ENCODE measurements around the gene PEG3.

Gene PEG3

DNA sequence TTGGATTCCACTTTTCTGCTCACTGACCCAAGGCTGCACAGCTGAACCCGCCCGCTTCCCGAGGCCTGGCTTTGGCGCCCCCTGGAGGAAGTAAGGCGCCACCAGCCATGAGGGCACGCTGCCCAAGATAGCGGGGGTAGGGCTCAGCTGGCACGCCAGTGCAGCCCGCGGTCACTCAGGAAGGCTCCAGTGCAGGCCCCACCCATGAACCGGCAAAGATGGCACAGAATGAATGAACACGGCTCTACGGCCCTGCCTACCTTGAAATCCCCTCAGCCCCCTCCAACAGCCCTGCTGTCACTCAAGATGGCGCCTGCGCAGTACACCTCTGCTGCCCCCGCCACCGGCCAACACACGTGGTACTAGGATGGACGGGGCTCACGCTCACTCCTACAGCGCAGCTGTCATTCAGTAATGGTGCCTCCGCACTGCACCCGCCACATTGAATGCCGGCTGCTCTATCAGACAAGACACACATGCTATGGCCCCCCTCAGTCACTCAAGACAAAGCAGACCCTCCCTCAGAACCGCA is 3.0 kb downstream of the PEG3 start:
- TF ChIP-seq, protein P1, sequence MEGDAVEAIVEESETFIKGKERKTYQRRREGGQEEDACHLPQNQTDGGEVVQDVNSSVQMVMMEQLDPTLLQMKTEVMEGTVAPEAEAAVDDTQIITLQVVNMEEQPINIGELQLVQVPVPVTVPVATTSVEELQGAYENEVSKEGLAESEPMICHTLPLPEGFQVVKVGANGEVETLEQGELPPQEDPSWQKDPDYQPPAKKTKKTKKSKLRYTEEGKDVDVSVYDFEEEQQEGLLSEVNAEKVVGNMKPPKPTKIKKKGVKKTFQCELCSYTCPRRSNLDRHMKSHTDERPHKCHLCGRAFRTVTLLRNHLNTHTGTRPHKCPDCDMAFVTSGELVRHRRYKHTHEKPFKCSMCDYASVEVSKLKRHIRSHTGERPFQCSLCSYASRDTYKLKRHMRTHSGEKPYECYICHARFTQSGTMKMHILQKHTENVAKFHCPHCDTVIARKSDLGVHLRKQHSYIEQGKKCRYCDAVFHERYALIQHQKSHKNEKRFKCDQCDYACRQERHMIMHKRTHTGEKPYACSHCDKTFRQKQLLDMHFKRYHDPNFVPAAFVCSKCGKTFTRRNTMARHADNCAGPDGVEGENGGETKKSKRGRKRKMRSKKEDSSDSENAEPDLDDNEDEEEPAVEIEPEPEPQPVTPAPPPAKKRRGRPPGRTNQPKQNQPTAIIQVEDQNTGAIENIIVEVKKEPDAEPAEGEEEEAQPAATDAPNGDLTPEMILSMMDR (IDR thresholded peaks at IDR 0.05; ENCODE audit: poor library complexity, severe bottlenecking) = no peak
- H3K4me1 ChIP-seq (ENCODE audit: insufficient read depth, poor library complexity, severe bottlenecking) = no peaks in the 10 kb centered on the region
- peak overlapping the region; percentile 32 for H3K4me3 ChIP-seq (ENCODE audit: severe bottlenecking)
- DNase-seq (ENCODE audit: low spot score) = no peak
- no peak overlapping the region for H3K27ac ChIP-seq (ENCODE audit: poor library complexity, severe bottlenecking)
- H3K27me3 ChIP-seq (ENCODE audit: insufficient read depth, poor library complexity, severe bottlenecking) = no peaks in the 10 kb centered on the region
- H3K36me3 ChIP-seq (ENCODE audit: low read depth) = no peaks in the 10 kb centered on the region
- ATAC-seq (ENCODE audit: low read depth) = peak; percentile 23
- H3K9me3 ChIP-seq (ENCODE audit: severe bottlenecking) = peaks cover 7% of the 10 kb centered on the region

- H3K27ac ChIP-seq (ENCODE audit: poor library complexity, severe bottlenecking) = no peak overlapping the region
- H3K4me1 ChIP-seq (ENCODE audit: insufficient read depth, poor library complexity, severe bottlenecking) = no peaks in the 10 kb centered on the region
- ATAC-seq (ENCODE audit: low read depth) (no peak), DNase-seq (ENCODE audit: low spot score) (no peak)
- TF ChIP-seq, protein P1 (IDR thresholded peaks at IDR 0.05; ENCODE audit: poor library complexity, severe bottlenecking) = no peak
- H3K4me3 ChIP-seq (ENCODE audit: severe bottlenecking) = peak overlapping the region; percentile 32
- no peaks in the 10 kb centered on the region for H3K36me3 ChIP-seq (ENCODE audit: low read depth)
- peaks cover 7% of the 10 kb centered on the region for H3K9me3 ChIP-seq (ENCODE audit: severe bottlenecking)
- H3K27me3 ChIP-seq (ENCODE audit: insufficient read depth, poor library complexity, severe bottlenecking) = no peaks in the 10 kb centered on the region
These were observed 3.5 kb downstream of the PEG3 start for GRCh38 chr19:56837004-56837403.

DNA sequence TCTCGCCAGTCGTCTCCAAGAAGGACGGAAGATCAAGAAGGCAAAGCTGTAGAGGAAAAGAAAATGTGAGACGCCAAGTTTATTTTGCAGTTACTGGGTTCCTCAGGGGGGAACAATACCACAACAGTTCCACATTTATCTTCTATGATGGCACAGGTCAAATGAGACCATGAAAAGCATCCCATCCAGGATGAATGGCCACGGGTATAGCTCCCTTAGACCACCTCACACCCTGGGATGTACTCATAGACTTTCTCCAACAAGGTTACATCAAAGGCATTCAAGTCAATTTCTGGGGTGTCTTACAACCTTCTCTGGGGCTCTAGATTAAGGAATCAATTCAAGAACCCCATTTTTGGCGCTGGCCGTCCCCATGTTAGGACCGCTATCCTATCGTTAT is 4.5 kb downstream of the PEG3 start:
- H3K27ac ChIP-seq (ENCODE audit: poor library complexity, severe bottlenecking) = no peak overlapping the region
- TF ChIP-seq, protein P1 (IDR thresholded peaks at IDR 0.05; ENCODE audit: poor library complexity, severe bottlenecking) = no peak
- H3K27me3 ChIP-seq (ENCODE audit: insufficient read depth, poor library complexity, severe bottlenecking) = no peaks in the 10 kb centered on the region
- ATAC-seq (ENCODE audit: low read depth) (no peak), DNase-seq (ENCODE audit: low spot score) (no peak)
- H3K4me3 ChIP-seq (ENCODE audit: severe bottlenecking) = no peak overlapping the region
- peaks cover 7% of the 10 kb centered on the region for H3K9me3 ChIP-seq (ENCODE audit: severe bottlenecking)
- no peaks in the 10 kb centered on the region for H3K36me3 ChIP-seq (ENCODE audit: low read depth)
- H3K4me1 ChIP-seq (ENCODE audit: insufficient read depth, poor library complexity, severe bottlenecking) = no peaks in the 10 kb centered on the region

- no peaks in the 10 kb centered on the region for H3K36me3 ChIP-seq (ENCODE audit: low read depth)
- no peaks in the 10 kb centered on the region for H3K4me1 ChIP-seq (ENCODE audit: insufficient read depth, poor library complexity, severe bottlenecking)
- TF ChIP-seq, protein P1 (IDR thresholded peaks at IDR 0.05; ENCODE audit: poor library complexity, severe bottlenecking) = no peak
- H3K4me3 ChIP-seq (ENCODE audit: severe bottlenecking) = no peak overlapping the region
- H3K9me3 ChIP-seq (ENCODE audit: severe bottlenecking) = peaks cover 7% of the 10 kb centered on the region
- DNase-seq (ENCODE audit: low spot score) (no peak), ATAC-seq (ENCODE audit: low read depth) (no peak)
- no peaks in the 10 kb centered on the region for H3K27me3 ChIP-seq (ENCODE audit: insufficient read depth, poor library complexity, severe bottlenecking)
- H3K27ac ChIP-seq (ENCODE audit: poor library complexity, severe bottlenecking) = no peak overlapping the region
These were observed 5.1 kb downstream of the PEG3 start for GRCh38 chr19:56835401-56835800.

- Histone ChIP-seq H3K27ac (ENCODE audit: poor library complexity, severe bottlenecking) (no peak overlapping the region), H3K4me1 (ENCODE audit: insufficient read depth, poor library complexity, severe bottlenecking) (no peaks in the 10 kb centered on the region), H3K36me3 (ENCODE audit: low read depth) (no peaks in the 10 kb centered on the region), H3K4me3 (ENCODE audit: severe bottlenecking) (no peak overlapping the region), H3K9me3 (ENCODE audit: severe bottlenecking) (peaks cover 7% of the 10 kb centered on the region), H3K27me3 (ENCODE audit: insufficient read depth, poor library complexity, severe bottlenecking) (no peaks in the 10 kb centered on the region)
- DNase-seq (ENCODE audit: low spot score) (no peak), ATAC-seq (ENCODE audit: low read depth) (no peak)
- TF ChIP-seq, protein P1 (IDR thresholded peaks at IDR 0.05; ENCODE audit: poor library complexity, severe bottlenecking) = no peak
These were observed 5.8 kb downstream of the PEG3 start for GRCh38 chr19:56834564-56835375.
